HCT116 (cell line): ENCODE results near the gene TTC23.

Source experiments
- CTCF ChIP-seq, 3 experiments: fragments of 200-600 bp in 1 of 3; sonication (generic) in 1 of 3; IDR thresholded peaks in 2 of 3; conservative IDR thresholded peaks in 1 of 3; 2 replicates each; pipeline ENCODE4 v1.5.1; 2012 to 2017; ENCODE audit warnings: low read depth in 2 of 3, low read length in 2 of 3, antibody characterized with exemption in 1 of 3, borderline replicate concordance in 1 of 3, control low read depth in 1 of 3, mild to moderate bottlenecking in 1 of 3, mixed read lengths in 1 of 3, mixed run types in 1 of 3, moderate library complexity in 1 of 3; ENCODE audit not compliant: insufficient read depth in 1 of 3
- EZH2 ChIP-seq: fragments of 200-600 bp; sonication (generic); IDR thresholded peaks from 2 replicates; pipeline ENCODE4 v1.6.1; 2017; ENCODE audit warnings: antibody characterized with exemption, mixed run types
- EZH2phosphoT487 ChIP-seq: fragments of 200-600 bp; IDR thresholded peaks from 2 replicates; pipeline ENCODE4 v1.6.1; 2018; ENCODE audit warnings: antibody characterized with exemption, borderline replicate concordance
- FOSL1 ChIP-seq: IDR thresholded peaks from 2 replicates; pipeline ENCODE4 v1.6.1; 2012; ENCODE audit warnings: low read depth
- RAD21 ChIP-seq: IDR thresholded peaks from 2 replicates; pipeline ENCODE4 v1.6.1; 2012; ENCODE audit warnings: low read depth, mild to moderate bottlenecking
- ZBTB33 ChIP-seq: IDR thresholded peaks from 2 replicates; pipeline ENCODE4 v1.6.1; 2011; ENCODE audit warnings: mild to moderate bottlenecking, low read length, moderate library complexity; ENCODE audit not compliant: insufficient replicate concordance; ENCODE audit errors: extremely low read depth
- ZNF274 ChIP-seq: fragments of 200-500 bp; sonication (Bioruptor generic); IDR thresholded peaks from 2 replicates; pipeline ENCODE4 v1.6.1; 2014; ENCODE audit warnings: mild to moderate bottlenecking, low read depth, low read length, inconsistent platforms

- no peak for TF ChIP-seq FOSL1
- no peak for TF ChIP-seq EZH2
- no peak for TF ChIP-seq ZNF274
- no peak for TF ChIP-seq ZBTB33
- TF ChIP-seq EZH2phosphoT487 = no peak
- no peak for TF ChIP-seq CTCF (IDR thresholded peaks at IDR 0.05 in 2 of 3, conservative IDR thresholded peaks at IDR 0.05 in 1 of 3; ENCODE audit: borderline replicate concordance in 1 of 3, insufficient read depth in 1 of 3, low read depth in 2 of 3, low read length in 2 of 3)
- TF ChIP-seq RAD21 = no peak
Measured at GRCh38 chr15:99138491-99138982, 110.8 kb downstream of the TTC23 start.
